ENCODE data around the gene GABARAPL2.

GABARAPL2 gene

GRCh38 chr16:75555213-75555706, 10.9 kb upstream of the GABARAPL2 start:
- no peak for DNase-seq (ENCODE audit: low read depth, low spot score)

GRCh38 chr16:75555707-75556430, 10.3 kb upstream of the GABARAPL2 start, which contains the start of gene TMEM231:
Gene TMEM231, minus strand, starts transcription at chr16:75556252. Its CDS starts 43 bp downstream, at chr16:75556209.
- peak; percentile 95 for DNase-seq (ENCODE audit: low read depth, low spot score)

- no peak for DNase-seq (ENCODE audit: low read depth, low spot score)
Measured at GRCh38 chr16:75556431-75556950, 9.7 kb upstream of the GABARAPL2 start.

- DNase-seq (ENCODE audit: low read depth, low spot score), result no peak
Measured at GRCh38 chr16:75558846-75559401, 7.3 kb upstream of the GABARAPL2 start.

- no peak for DNase-seq (ENCODE audit: low read depth, low spot score)
Measured at GRCh38 chr16:75559564-75560372, 6.4 kb upstream of the GABARAPL2 start.

GRCh38 chr16:75565640-75566039, 539 bp upstream of the GABARAPL2 start:
- no peak for DNase-seq (ENCODE audit: low read depth, low spot score)

GRCh38 chr16:75566758-75567255, 628 bp downstream of the GABARAPL2 start:
- DNase-seq (ENCODE audit: low read depth, low spot score), result no peak

- DNase-seq (ENCODE audit: low read depth, low spot score), result no peak
Measured at GRCh38 chr16:75567911-75568310, 1.7 kb downstream of the GABARAPL2 start.

- no peak for DNase-seq (ENCODE audit: low read depth, low spot score)
Measured at GRCh38 chr16:75570396-75571065, 4.4 kb downstream of the GABARAPL2 start.

- no peak for DNase-seq (ENCODE audit: low read depth, low spot score)
Measured at GRCh38 chr16:75572864-75573542, 6.8 kb downstream of the GABARAPL2 start.

- no peak for DNase-seq (ENCODE audit: low read depth, low spot score)
Measured at GRCh38 chr16:75573955-75574354, 7.8 kb downstream of the GABARAPL2 start.

- DNase-seq (ENCODE audit: low read depth, low spot score), result no peak
Measured at GRCh38 chr16:75575958-75576357, 9.8 kb downstream of the GABARAPL2 start.

GRCh38 chr16:75576384-75576811, 10.2 kb downstream of the GABARAPL2 start:
- no peak for DNase-seq (ENCODE audit: low read depth, low spot score)

- DNase-seq (ENCODE audit: low read depth, low spot score), result no peak
Measured at GRCh38 chr16:75578212-75578611, 12.0 kb downstream of the GABARAPL2 start.

- no peak for DNase-seq (ENCODE audit: low read depth, low spot score)
Measured at GRCh38 chr16:75578725-75579124, 12.5 kb downstream of the GABARAPL2 start.

- no peak for DNase-seq (ENCODE audit: low read depth, low spot score)
Measured at GRCh38 chr16:75579281-75579834, 13.2 kb downstream of the GABARAPL2 start.

- DNase-seq (ENCODE audit: low read depth, low spot score), result no peak
Measured at GRCh38 chr16:75584108-75584507, 17.9 kb downstream of the GABARAPL2 start.

- DNase-seq (ENCODE audit: low read depth, low spot score), result no peak
Measured at GRCh38 chr16:75588716-75589115, 22.5 kb downstream of the GABARAPL2 start.

GRCh38 chr16:75589306-75589705, 23.1 kb downstream of the GABARAPL2 start:
- DNase-seq (ENCODE audit: low read depth, low spot score), result no peak
